Measurements from ENCODE around the gene HMGCS2. TPM values are rescaled to one million over a fixed set of nuclear protein-coding genes. Genes with fewer than 3 reads are reported as not detected.

Gene HMGCS2
- total and polyA plus RNA-seq, 7 donors = 0.10 to 55.2 (median 14.1) TPM

DNA sequence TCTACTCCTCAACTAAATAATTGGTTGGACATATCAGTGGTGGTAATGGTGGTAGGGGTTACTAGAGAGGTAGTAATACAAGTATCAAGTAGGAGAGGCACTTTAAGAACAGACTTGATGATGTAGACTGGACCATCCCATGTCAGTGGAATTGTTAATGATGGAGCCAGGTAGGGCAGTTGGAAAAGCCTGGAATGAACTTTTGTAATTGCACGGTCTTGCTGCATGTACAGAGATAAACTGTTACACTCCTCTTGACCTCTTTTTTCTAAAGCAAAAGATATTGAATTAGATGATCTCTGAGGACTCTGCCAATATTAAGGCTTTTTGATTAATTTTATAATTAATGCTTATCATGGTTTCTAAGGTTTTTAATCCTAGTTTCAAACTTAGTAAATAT is 5.8 kb downstream of the HMGCS2 start:
- H3K36me3 ChIP-seq (ENCODE audit: insufficient read depth in 1 of 2, low read depth in 1 of 2) = no peaks in the 10 kb centered on the region

DNA sequence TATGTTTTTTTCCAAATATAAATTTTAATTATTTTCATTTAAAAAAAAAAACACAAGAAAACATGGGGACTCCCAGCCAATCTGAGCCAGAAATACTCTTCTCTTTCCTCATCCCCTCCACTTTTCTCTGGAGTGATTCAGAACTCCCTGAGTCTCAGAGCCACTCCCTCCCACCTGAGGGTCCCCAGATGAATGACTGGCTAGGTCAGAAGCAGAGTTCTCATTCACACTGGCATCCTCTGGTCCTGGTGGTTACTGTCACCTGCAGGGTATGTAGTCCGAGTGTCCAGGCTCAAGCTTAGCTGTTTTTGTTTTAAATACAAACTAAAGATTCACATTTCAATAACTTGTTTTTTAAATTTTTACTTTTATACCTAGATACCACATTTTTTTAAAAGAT is 6.3 kb downstream of the HMGCS2 start:
- TF ChIP-seq, protein P1, sequence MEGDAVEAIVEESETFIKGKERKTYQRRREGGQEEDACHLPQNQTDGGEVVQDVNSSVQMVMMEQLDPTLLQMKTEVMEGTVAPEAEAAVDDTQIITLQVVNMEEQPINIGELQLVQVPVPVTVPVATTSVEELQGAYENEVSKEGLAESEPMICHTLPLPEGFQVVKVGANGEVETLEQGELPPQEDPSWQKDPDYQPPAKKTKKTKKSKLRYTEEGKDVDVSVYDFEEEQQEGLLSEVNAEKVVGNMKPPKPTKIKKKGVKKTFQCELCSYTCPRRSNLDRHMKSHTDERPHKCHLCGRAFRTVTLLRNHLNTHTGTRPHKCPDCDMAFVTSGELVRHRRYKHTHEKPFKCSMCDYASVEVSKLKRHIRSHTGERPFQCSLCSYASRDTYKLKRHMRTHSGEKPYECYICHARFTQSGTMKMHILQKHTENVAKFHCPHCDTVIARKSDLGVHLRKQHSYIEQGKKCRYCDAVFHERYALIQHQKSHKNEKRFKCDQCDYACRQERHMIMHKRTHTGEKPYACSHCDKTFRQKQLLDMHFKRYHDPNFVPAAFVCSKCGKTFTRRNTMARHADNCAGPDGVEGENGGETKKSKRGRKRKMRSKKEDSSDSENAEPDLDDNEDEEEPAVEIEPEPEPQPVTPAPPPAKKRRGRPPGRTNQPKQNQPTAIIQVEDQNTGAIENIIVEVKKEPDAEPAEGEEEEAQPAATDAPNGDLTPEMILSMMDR (IDR thresholded peaks at IDR 0.05) = no peak
- DNase-seq (no peak), ATAC-seq (no peak)
- Histone ChIP-seq H3K27me3 (ENCODE audit: insufficient read depth in 3 of 3, low read length in 2 of 3) (no peaks in the 10 kb centered on the region), H3K9me3 (no peaks in the 10 kb centered on the region), H3K36me3 (ENCODE audit: insufficient read depth in 1 of 2, low read depth in 1 of 2) (no peaks in the 10 kb centered on the region), H3K27ac (no peak overlapping the region), H3K4me1 (peaks cover 11% of the 10 kb centered on the region), H3K4me3 (no peak overlapping the region)
- intact Hi-C loops (cut with DNase I) = no loop called here
- WGBS, 3 donors = 90 to 94% (median 92%) methylated on average over 1 of the region's 1 CpG

More for the DNA sequence above, 5.8 kb downstream of the HMGCS2 start:
- H3K4me1 ChIP-seq = peaks cover 11% of the 10 kb centered on the region
- no peak overlapping the region for H3K4me3 ChIP-seq
- intact Hi-C loops (cut with DNase I) = no loop called here
- H3K27ac ChIP-seq = no peak overlapping the region
- H3K9me3 ChIP-seq = no peaks in the 10 kb centered on the region
- DNase-seq (no peak), ATAC-seq (no peak)
- TF ChIP-seq, protein P1 (IDR thresholded peaks at IDR 0.05) = no peak
- no peaks in the 10 kb centered on the region for H3K27me3 ChIP-seq (ENCODE audit: insufficient read depth in 3 of 3, low read length in 2 of 3)
- 55 to 73% (median 67%) methylated on average over 1 of the region's 1 CpG for WGBS, 3 donors

DNA sequence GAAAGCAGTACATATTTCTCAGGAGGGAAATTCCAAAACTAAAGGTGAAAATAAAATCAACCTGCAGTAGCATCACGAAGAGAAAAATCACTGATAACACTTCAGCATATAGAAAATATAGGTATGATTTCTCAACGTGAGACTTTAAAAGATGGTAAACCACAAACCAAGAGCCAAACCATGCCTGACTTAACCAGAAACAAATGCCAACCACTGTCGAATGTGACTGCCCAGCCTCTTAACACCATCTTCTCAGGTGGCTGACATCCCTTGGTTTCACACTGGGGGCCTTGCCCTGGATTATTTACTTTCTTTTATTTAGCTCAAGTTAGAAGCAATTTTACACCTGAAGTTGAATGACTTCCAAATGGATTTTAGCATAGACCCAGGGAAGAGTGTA is 10.1 kb downstream of the HMGCS2 start:
- ATAC-seq = no peak

DNA sequence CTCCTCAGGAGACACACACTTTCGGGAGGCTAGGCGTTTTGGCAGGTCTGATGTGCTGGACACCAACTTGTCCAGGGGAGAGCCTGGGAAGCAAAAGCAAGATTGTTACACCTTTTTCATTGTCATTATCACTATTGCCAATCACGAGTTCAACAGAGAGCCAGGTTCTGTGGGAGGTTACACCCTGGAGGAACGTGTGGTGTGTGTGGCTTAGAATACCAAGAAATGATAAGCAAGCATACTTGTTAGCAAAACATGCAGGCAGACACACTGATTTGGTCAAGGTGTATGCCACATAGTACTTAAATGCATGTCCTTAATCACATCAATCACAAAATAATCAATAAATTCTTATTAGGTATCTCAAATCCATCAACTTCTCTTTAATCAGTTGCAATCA is 16.1 kb downstream of the HMGCS2 start:
- Histone ChIP-seq H3K36me3 (ENCODE audit: insufficient read depth in 1 of 2, low read depth in 1 of 2) (no peaks in the 10 kb centered on the region), H3K27ac (no peak overlapping the region), H3K4me3 (no peak overlapping the region), H3K27me3 (ENCODE audit: insufficient read depth in 3 of 3, low read length in 2 of 3) (no peaks in the 10 kb centered on the region), H3K4me1 (no peaks in the 10 kb centered on the region), H3K9me3 (no peaks in the 10 kb centered on the region)
- TF ChIP-seq, protein P1 (IDR thresholded peaks at IDR 0.05) = no peak
- ATAC-seq = no peak
- 86 to 89% (median 89%) methylated on average over 4 of the region's 4 CpGs for WGBS, 3 donors
- DNase-seq = no peak
- intact Hi-C loops (cut with DNase I) = no loop called here

More for the DNA sequence above, 10.1 kb downstream of the HMGCS2 start:
- Histone ChIP-seq H3K4me3 (no peak overlapping the region), H3K9me3 (no peaks in the 10 kb centered on the region), H3K27ac (no peak overlapping the region), H3K36me3 (ENCODE audit: insufficient read depth in 1 of 2, low read depth in 1 of 2) (no peaks in the 10 kb centered on the region), H3K27me3 (ENCODE audit: insufficient read depth in 3 of 3, low read length in 2 of 3) (no peaks in the 10 kb centered on the region), H3K4me1 (no peaks in the 10 kb centered on the region)
- intact Hi-C loops (cut with DNase I) = no loop called here
- WGBS, 3 donors = 81 to 86% (median 86%) methylated on average over 3 of the region's 3 CpGs
- no peak for DNase-seq
- TF ChIP-seq, protein P1 (IDR thresholded peaks at IDR 0.05) = no peak

DNA sequence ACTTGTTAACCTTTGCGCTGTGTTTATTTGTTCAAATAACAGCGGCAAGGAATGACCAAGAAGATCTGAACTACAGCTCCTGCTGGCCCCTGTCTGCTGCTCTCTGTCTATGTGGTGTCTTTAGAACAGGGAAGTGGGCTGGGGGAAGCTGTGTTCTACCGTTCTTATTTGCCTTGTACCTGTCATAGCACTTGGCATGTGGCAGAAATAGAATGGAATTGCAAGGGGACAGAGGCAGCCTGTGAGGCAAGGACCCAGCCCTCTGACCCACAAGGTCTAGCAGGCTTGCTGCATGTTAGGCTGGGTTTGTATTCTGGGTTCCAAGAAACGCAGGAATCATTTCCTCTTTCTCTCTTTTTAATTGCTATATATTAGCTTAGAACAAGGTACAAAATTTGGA is 20.7 kb downstream of the HMGCS2 start:
- TF ChIP-seq, protein P1 (IDR thresholded peaks at IDR 0.05) = no peak
- no peak for ATAC-seq
- no peaks in the 10 kb centered on the region for H3K4me1 ChIP-seq
- H3K4me3 ChIP-seq = no peak overlapping the region
- H3K36me3 ChIP-seq (ENCODE audit: insufficient read depth in 1 of 2, low read depth in 1 of 2) = no peaks in the 10 kb centered on the region
- DNase-seq = no peak
- intact Hi-C loops (cut with DNase I) = no loop called here
- no peaks in the 10 kb centered on the region for H3K27me3 ChIP-seq (ENCODE audit: insufficient read depth in 3 of 3, low read length in 2 of 3)
- no peaks in the 10 kb centered on the region for H3K9me3 ChIP-seq
- WGBS, 3 donors = 71 to 77% (median 71%) methylated on average over 4 of the region's 4 CpGs
- H3K27ac ChIP-seq = no peak overlapping the region

Data from psoas muscle (tissue), 8 donors.